Activated CD8-positive, alpha-beta memory T cell treated with anti-CD3 and anti-CD28 coated beads, Interleukin-2, amount 10 ng/mL, durations not matched to agents 7 days and 5 days (primary cell): ENCODE measurements around the gene DRD2. TPM values are rescaled to one million over a fixed set of nuclear protein-coding genes. Genes with fewer than 3 reads are reported as not detected.

ENCODE experiments used
- ATAC-seq: fragments of 150-1000 bp; cut with Tn5 transposase; one replicate; pipeline ENCODE4 v1.10.0; 2021; ENCODE audit warnings: moderate library complexity
- CTCF ChIA-PET: fragments of 350-600 bp; sonication (Branson Sonifier 250); formaldehyde crosslinking; loops from one replicate; lab custom pipeline; 2021; ENCODE audit warnings: antibody characterized with exemption; lab: Charles Lee
- DNase-seq: peaks from one replicate; pipeline ENCODE4 v3.0.0-alpha.2; 2020
- H3K27ac Mint-ChIP-seq: one replicate; pipeline ENCODE4 v1.8.0; 2021; ENCODE audit warnings: mild to moderate bottlenecking, mixed read lengths
- H3K27me3 Mint-ChIP-seq: one replicate; pipeline ENCODE4 v1.8.0; 2021; ENCODE audit warnings: mixed read lengths
- H3K36me3 Mint-ChIP-seq: one replicate; pipeline ENCODE4 v1.8.0; 2021; ENCODE audit warnings: mild to moderate bottlenecking, mixed read lengths
- H3K4me1 Mint-ChIP-seq: one replicate; pipeline ENCODE4 v1.8.0; 2021; ENCODE audit warnings: mixed read lengths
- H3K4me3 Mint-ChIP-seq: one replicate; pipeline ENCODE4 v1.8.0; 2021; ENCODE audit warnings: mild to moderate bottlenecking, moderate library complexity, mixed read lengths
- H3K9me3 Mint-ChIP-seq: one replicate; pipeline ENCODE4 v1.8.0; 2022; ENCODE audit warnings: low read depth, mixed read lengths
- total RNA-seq, 2 experiments: library from RNA; stranded (reverse); gene quantifications; one replicate each; pipeline ENCODE4 v1.2.3, GENCODE V29; 2021

DRD2 gene
- total RNA-seq, 2 experiments from 2014 or later = 0.52 to 1.4 TPM

DNA sequence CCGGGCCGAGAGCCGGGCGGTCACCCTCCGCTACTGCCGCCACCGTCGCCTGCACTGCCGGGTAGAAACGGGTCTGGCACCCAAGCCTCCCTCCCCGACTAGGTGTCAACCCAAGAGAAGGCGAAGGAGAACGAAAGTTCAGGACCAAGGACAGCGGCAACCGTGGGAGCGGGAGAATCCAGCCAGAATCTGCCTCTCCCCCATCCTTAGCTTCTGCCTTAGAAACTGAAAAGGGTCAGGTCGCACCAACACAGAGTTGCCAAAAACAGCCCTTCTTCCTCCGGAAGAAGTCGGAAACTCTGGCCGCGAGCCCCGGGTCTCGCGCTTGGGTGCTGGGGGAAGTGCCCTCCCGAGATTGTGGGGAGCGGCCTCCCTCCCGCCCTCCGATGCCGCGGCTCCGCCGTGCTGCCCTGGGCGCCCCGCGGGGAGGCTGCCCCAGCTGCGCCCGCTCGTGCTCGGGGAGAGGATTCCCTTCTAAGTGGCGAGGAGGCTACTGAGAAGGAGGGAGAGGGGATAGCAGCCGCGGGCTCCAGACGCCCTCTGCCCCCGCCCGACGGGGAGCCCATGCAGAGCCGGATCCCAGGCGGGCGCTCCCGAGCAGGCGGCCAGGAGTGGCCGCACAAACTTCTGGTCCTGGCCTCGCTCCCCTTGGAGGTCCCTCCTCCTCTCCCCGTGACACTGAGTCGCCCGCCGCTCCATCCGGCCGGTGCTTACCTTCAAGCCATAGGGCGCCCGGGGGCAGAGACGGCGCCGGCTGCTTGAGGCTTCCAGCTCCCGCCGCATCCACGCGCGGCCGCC, 637 bp downstream of the DRD2 start:
- Mint-ChIP-seq H3K9me3 (no peaks in the 10 kb centered on the region), H3K27ac (no peak overlapping the region), H3K36me3 (peaks cover 1% of the 10 kb centered on the region), H3K4me3 (peak overlapping the region; percentile 34), H3K27me3 (peaks cover 74% of the 10 kb centered on the region), H3K4me1 (peaks cover 6% of the 10 kb centered on the region)
- ATAC-seq (peak; percentile 79), DNase-seq (peak; percentile 82)
- CTCF ChIA-PET = interaction anchor here (1.8 kb wide), 1 partner anchor 256 kb away, joined by 3 read pairs; no protein-coding TSS in a partner anchor

DNA sequence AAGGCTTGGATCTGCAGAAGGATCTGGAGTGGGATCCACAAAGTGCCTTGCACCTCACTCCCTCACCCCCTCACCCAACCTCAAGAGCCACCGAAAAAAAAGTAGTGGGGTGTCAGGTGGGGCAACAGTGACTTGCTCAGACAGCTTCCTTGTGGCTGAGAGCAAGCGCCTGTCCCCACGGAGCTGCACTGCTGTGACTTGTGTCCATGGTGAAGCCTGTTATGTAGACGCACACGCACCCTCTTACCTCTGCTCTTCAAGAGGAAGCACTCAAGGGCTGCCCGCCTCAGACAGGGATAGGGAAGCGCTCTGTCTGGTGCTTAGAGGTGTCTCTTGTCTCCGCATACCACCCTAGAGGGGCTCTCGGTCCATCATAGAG, 1.2 kb downstream of the DRD2 start:
- peaks cover 1% of the 10 kb centered on the region for H3K36me3 Mint-ChIP-seq
- DNase-seq (no peak), ATAC-seq (no peak)
- CTCF ChIA-PET = interaction anchor here (1.8 kb wide), 1 partner anchor 257 kb away, joined by 3 read pairs; no protein-coding TSS in a partner anchor
- H3K4me1 Mint-ChIP-seq = peaks cover 6% of the 10 kb centered on the region
- no peaks in the 10 kb centered on the region for H3K9me3 Mint-ChIP-seq
- no peak overlapping the region for H3K27ac Mint-ChIP-seq
- peaks cover 73% of the 10 kb centered on the region for H3K27me3 Mint-ChIP-seq
- peak overlapping the region; percentile 34 for H3K4me3 Mint-ChIP-seq

DNA sequence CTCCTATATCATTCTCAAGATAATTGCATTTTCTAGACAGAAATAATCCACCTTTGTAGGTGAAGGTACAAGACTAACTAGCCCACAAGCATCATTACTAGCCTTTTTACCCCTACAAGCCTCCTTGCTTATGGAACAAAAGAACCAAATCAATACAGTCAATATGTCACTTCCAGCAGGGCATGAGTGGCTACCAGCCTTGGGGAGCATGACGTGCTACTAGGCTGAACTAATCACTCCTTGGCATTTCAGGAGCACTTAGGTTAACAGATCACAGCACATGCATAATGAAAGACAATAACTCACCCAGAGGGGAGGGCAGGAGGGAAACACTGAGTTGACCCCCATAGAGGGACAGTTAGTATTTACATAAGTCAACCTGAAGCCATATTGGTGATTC, 2.7 kb downstream of the DRD2 start:
- H3K4me1 Mint-ChIP-seq = peaks cover 6% of the 10 kb centered on the region
- H3K27ac Mint-ChIP-seq = no peak overlapping the region
- H3K4me3 Mint-ChIP-seq = no peak overlapping the region
- H3K9me3 Mint-ChIP-seq = no peaks in the 10 kb centered on the region
- CTCF ChIA-PET = no interaction called here
- ATAC-seq = no peak
- peaks cover 1% of the 10 kb centered on the region for H3K36me3 Mint-ChIP-seq
- peaks cover 63% of the 10 kb centered on the region for H3K27me3 Mint-ChIP-seq
- no peak for DNase-seq

DNA sequence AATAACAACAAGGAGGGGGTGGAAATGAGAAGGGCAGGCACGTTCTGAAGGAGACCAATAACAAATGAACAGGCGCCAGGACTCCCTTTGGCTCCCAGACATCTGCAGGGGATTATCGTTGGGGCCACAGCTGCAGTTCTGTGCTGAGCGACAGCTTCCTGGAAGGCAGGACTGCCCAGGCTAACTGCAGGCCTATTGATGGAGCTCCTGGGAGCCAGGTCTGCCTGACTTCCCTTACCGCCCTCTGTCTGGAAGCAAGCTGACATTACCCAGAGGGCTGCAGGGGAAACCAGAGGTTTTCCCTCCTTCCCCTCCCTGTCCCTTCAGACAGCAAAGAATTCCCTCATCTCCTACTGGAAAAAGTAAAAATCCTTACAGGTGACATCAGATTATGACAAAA, 5.0 kb downstream of the DRD2 start:
- no peaks in the 10 kb centered on the region for H3K36me3 Mint-ChIP-seq

DNA sequence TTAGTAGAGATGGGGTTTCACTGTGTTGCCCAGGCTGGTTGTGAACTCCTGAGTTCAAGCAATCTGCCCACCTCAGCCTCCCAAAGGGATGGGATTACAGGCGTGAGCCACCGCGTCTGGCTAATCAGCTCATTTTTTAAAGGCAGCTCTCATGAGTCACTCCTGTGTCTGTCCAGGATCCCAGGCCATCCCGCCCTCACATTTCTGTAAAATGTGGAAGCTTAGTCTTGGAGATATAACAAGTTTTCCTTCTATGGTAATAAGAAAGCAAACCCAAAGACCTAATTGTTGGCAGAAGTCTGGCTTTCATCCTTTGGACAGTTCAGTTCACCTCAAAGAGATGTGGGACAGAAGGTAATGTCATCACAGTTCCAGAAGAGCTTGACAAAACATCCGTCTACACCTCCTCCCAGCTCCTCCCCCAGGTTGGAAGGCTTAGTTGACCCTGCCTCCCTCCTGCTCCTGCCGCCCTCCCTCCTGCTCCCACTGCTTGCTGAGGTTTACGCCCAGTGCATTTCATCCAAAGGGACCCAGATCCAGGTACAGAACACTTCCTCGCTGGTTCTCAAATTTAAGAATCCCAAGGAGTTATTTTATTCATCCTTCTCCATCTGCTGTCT, 6.4 kb downstream of the DRD2 start:
- H3K4me3 Mint-ChIP-seq = no peak overlapping the region
- peaks cover 41% of the 10 kb centered on the region for H3K27me3 Mint-ChIP-seq
- H3K4me1 Mint-ChIP-seq = peaks cover 11% of the 10 kb centered on the region
- no peaks in the 10 kb centered on the region for H3K36me3 Mint-ChIP-seq
- CTCF ChIA-PET = no interaction called here
- ATAC-seq (no peak), DNase-seq (no peak)
- H3K27ac Mint-ChIP-seq = no peak overlapping the region
- H3K9me3 Mint-ChIP-seq = no peaks in the 10 kb centered on the region

More for the DNA sequence above, 5.0 kb downstream of the DRD2 start:
- DNase-seq = no peak
- no peak for ATAC-seq
- no peaks in the 10 kb centered on the region for H3K9me3 Mint-ChIP-seq
- peaks cover 48% of the 10 kb centered on the region for H3K27me3 Mint-ChIP-seq
- H3K27ac Mint-ChIP-seq = no peak overlapping the region
- no peak overlapping the region for H3K4me3 Mint-ChIP-seq
- peaks cover 7% of the 10 kb centered on the region for H3K4me1 Mint-ChIP-seq
- CTCF ChIA-PET = no interaction called here

DNA sequence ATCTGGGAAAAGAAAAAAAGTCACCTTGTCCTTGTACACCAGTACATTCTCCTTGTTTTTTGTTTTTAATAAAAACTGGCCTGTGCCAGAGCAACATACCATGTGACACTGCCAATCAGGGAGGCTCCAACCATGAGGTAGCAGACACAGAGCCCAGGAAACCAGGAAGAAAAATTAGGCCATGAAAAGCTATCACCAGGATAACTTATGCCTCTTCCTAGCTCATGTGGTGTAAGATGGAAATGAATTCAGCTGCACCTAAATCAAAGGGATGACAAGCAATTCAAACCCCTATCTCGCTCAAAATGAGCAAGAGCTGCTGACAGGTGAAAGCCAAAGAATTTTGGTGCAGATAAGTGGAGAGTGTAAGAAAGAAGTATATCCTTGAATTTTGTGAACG, 7.7 kb downstream of the DRD2 start:
- ATAC-seq = no peak
- peaks cover 34% of the 10 kb centered on the region for H3K27me3 Mint-ChIP-seq
- CTCF ChIA-PET = no interaction called here

DNA sequence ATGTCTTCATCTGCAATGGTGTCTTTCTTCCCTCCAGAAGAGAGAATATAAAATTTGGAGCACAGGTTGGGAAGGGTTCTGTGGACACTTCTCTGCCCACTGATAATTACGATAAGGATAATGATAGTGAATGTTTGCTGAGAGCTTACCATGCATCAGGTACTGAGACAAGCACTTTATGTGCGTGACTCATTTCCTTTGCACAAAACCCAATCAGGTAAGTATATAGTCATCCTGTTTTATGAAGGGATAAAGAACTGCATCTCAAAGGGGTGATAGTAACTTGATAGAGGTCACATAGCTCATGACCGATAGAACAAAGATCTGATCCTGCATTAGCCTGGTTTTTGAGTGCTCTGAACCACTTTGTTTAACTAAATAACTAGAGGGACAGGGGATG, 9.4 kb downstream of the DRD2 start:
- H3K27me3 Mint-ChIP-seq = peaks cover 32% of the 10 kb centered on the region
- no peaks in the 10 kb centered on the region for H3K9me3 Mint-ChIP-seq
- H3K36me3 Mint-ChIP-seq = no peaks in the 10 kb centered on the region
- CTCF ChIA-PET = no interaction called here
- H3K27ac Mint-ChIP-seq = no peak overlapping the region
- no peak for ATAC-seq
- peaks cover 11% of the 10 kb centered on the region for H3K4me1 Mint-ChIP-seq
- no peak overlapping the region for H3K4me3 Mint-ChIP-seq
- no peak for DNase-seq

More for the DNA sequence above, 7.7 kb downstream of the DRD2 start:
- Mint-ChIP-seq H3K4me3 (no peak overlapping the region), H3K9me3 (no peaks in the 10 kb centered on the region), H3K4me1 (peaks cover 11% of the 10 kb centered on the region), H3K27ac (no peak overlapping the region), H3K36me3 (no peaks in the 10 kb centered on the region)
- DNase-seq = no peak

DNA sequence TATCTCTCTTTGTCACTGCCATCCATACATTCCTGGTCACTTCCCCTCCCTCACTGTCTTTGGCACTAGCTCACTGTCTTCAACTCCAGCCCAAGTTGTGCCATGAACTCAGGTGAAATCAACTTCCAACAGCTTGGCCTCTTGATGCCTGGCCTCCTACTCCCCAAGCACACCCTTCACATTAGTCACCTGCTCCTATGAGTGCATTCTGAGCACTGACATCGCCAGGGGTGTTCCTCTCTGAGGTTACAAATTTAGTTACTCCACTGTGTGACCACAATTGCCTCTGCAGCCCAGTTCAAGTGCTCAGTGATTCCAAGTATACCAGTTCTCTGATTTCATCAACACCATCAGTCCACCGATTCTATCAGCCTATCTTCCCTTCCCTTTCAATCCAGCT, 10.8 kb downstream of the DRD2 start:
- Mint-ChIP-seq H3K27me3 (peaks cover 28% of the 10 kb centered on the region), H3K9me3 (no peaks in the 10 kb centered on the region), H3K36me3 (no peaks in the 10 kb centered on the region), H3K4me1 (peaks cover 11% of the 10 kb centered on the region), H3K27ac (no peak overlapping the region), H3K4me3 (no peak overlapping the region)
- CTCF ChIA-PET = no interaction called here
- DNase-seq = no peak
- ATAC-seq = no peak

DNA sequence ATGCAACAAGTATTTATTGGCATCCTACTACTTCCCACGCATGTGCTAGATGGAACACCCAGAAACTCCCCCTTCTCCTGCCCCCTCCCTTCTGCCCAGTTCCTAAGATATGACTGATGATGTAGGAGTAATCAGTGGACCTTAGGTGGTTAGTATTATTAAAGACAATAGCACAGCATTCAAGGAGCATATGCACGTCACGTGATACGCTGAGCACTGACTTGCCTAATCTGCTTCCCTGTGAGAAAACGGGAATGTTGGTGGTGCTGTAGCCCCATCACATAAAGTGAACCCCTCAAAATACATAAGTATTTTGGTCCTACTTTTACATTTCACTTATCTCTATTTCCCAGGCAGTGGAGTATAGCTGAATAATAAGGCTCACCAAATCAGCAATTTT, 12.4 kb downstream of the DRD2 start:
- Mint-ChIP-seq H3K27me3 (peaks cover 37% of the 10 kb centered on the region), H3K4me3 (no peak overlapping the region), H3K27ac (no peak overlapping the region), H3K9me3 (no peaks in the 10 kb centered on the region), H3K4me1 (peaks cover 11% of the 10 kb centered on the region), H3K36me3 (no peaks in the 10 kb centered on the region)
- DNase-seq (no peak), ATAC-seq (no peak)
- CTCF ChIA-PET = no interaction called here

DNA sequence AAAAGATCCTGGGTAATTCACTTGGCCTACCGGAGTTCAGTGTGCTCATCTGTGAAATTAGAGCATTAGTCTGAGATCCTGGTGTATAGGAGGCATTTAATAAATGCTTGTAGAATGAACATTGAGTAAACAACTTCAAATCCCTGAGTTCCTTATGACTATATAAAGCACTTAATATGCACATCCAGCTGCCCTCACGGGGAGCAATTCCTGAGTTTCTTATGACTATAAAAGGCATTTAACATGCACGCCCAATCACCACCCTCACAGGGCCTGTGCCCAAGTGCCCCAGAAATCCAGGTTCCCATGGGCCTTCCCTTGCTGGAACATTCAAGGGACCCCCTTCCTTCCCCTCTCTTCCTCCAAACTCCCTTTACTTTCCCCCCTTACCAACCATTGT, 13.6 kb downstream of the DRD2 start:
- CTCF ChIA-PET = no interaction called here
- Mint-ChIP-seq H3K36me3 (no peaks in the 10 kb centered on the region), H3K27ac (no peak overlapping the region), H3K4me1 (peaks cover 11% of the 10 kb centered on the region), H3K27me3 (peaks cover 34% of the 10 kb centered on the region), H3K9me3 (no peaks in the 10 kb centered on the region), H3K4me3 (no peak overlapping the region)
- ATAC-seq = no peak
- DNase-seq = no peak

DNA sequence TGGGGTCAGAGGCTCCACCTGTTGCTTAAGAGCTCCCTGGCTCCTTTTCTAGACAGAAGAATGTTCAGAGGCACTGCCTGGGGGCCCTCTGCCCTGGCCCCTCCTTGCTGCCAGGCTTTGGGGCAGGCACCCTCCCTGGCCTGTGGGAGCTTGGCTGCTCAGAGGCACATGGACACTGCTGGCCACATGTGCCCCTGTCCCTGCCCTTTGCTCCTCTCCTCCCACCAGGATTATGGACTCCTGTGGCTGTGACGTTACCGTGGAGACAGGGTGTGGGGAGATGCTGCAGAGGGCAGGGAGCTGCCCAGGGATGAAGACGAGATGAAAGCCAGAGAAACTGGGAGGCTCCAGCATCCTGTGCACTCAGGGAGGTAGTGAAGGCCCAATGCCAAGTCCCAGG, 14.7 kb downstream of the DRD2 start:
- no peaks in the 10 kb centered on the region for H3K9me3 Mint-ChIP-seq
- CTCF ChIA-PET = interaction anchor here (1.1 kb wide), 1 partner anchor 872 kb away, joined by 3 read pairs; no protein-coding TSS in a partner anchor
- H3K27me3 Mint-ChIP-seq = peaks cover 43% of the 10 kb centered on the region
- DNase-seq (no peak), ATAC-seq (no peak)
- no peaks in the 10 kb centered on the region for H3K36me3 Mint-ChIP-seq
- H3K4me3 Mint-ChIP-seq = no peak overlapping the region
- no peak overlapping the region for H3K27ac Mint-ChIP-seq
- peaks cover 8% of the 10 kb centered on the region for H3K4me1 Mint-ChIP-seq

DNA sequence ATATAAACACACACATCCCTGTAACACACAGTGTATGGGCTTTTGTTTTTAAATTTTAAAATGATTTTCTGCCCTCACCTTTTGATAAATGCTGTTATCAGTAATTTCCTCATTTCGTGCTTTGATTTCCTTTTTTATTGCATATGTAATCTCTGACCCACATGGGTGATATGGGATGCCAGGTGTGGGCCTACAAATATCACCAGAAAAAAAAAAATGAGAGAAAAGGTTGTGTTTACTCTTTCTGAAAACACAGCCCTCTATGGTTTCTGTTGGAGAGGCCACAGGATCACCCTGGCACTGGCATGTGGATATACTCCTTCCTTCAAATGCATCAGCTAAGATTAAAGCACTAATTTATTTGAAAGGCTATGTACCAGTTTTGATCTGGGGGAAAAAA, 17.0 kb downstream of the DRD2 start:
- H3K27ac Mint-ChIP-seq = no peak overlapping the region
- CTCF ChIA-PET = interaction anchor here (1.4 kb wide), 1 partner anchor 152 kb away, joined by 4 read pairs; no protein-coding TSS in a partner anchor
- no peak overlapping the region for H3K4me3 Mint-ChIP-seq
- H3K9me3 Mint-ChIP-seq = no peaks in the 10 kb centered on the region
- ATAC-seq = no peak
- H3K36me3 Mint-ChIP-seq = no peaks in the 10 kb centered on the region
- DNase-seq = no peak
- H3K4me1 Mint-ChIP-seq = no peaks in the 10 kb centered on the region
- H3K27me3 Mint-ChIP-seq = peaks cover 46% of the 10 kb centered on the region

DNA sequence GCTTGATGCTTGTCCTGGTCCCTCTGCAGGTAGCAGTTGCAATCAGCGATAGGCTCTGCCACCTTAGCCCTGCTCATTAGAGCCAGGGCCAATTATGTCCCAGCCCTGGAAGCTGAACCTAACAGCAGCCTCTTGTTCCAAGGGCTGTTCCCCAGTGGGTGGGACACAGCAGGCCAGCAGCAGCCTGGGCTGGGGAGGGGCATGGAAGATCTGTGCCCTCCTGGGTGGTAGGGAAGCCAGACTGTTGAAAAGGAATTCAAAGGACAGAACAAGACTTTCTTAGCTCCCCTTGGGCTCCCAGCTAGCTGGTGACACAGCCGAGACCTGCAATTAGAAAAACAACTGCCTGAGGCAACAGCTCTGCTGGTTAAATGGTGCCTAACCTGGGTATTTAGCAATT, 17.4 kb downstream of the DRD2 start:
- DNase-seq = no peak
- no peaks in the 10 kb centered on the region for H3K36me3 Mint-ChIP-seq
- H3K27ac Mint-ChIP-seq = no peak overlapping the region
- no peaks in the 10 kb centered on the region for H3K9me3 Mint-ChIP-seq
- no peak for ATAC-seq
- no peak overlapping the region for H3K4me3 Mint-ChIP-seq
- H3K4me1 Mint-ChIP-seq = no peaks in the 10 kb centered on the region
- H3K27me3 Mint-ChIP-seq = peaks cover 48% of the 10 kb centered on the region
- CTCF ChIA-PET = interaction anchor here (1.4 kb wide), 1 partner anchor 151 kb away, joined by 4 read pairs; no protein-coding TSS in a partner anchor

DNA sequence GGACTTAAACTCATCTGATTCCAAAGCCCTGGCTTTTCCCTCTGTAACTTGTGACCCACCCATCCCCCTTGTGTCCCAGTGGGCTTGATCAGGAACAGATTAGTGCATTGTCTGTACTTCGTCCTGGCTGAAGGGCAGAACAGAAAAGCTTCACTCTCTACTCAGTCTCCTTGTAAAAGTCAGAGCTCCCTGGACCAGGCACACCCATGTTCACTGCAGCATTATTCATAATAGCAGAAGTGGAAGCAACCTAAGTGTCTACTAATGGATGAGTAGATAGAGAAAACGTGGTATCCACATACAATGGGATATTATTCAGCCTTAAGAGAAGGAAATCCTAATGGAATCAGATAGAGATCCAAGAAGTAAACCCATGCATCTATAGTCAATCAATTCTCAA, 20.7 kb downstream of the DRD2 start:
- ATAC-seq (no peak), DNase-seq (no peak)
- Mint-ChIP-seq H3K9me3 (no peaks in the 10 kb centered on the region), H3K36me3 (no peaks in the 10 kb centered on the region), H3K4me1 (no peaks in the 10 kb centered on the region), H3K27ac (no peak overlapping the region), H3K4me3 (no peak overlapping the region), H3K27me3 (peaks cover 43% of the 10 kb centered on the region)
- CTCF ChIA-PET = no interaction called here
